SK-N-SH (cell line): ENCODE data around the gene FGF23. TPM values are rescaled to one million over a fixed set of nuclear protein-coding genes. Genes with fewer than 3 reads are reported as not detected.

ENCODE experiments used
- CTCF ChIA-PET: fragments of 300-600, 350-600 bp; formaldehyde crosslinking; extraction: SDS; loops from one replicate; lab custom pipeline; 2021; lab: Yijun Ruan, JAX
- POLR2A ChIA-PET: fragments of 350-600 bp; sonication (Branson Sonifier 250); formaldehyde crosslinking; extraction: SDS; loops from one replicate; lab custom pipeline; 2020; ENCODE audit warnings: antibody characterized with exemption, inconsistent platforms; lab: Yijun Ruan, JAX
- DNase-seq: peaks from one replicate; pipeline ENCODE4 v3.0.0; 2012
- H2AFZ ChIP-seq: fragments of 200-600 bp; sonication (generic); 2 replicates; pipeline ENCODE4 v1.8.1; 2016; ENCODE audit warnings: antibody characterized with exemption, mild to moderate bottlenecking, low read depth
- H3F3A ChIP-seq: fragments of 200-600 bp; sonication (generic); replicated peaks from 2 replicates; pipeline ENCODE3; 2016; ENCODE audit warnings: antibody characterized with exemption, mild to moderate bottlenecking; ENCODE audit not compliant: insufficient read depth
- H3K27ac ChIP-seq, 2 experiments: fragments of 200-500 bp in 1 of 2; fragments of 200-600 bp in 1 of 2; sonication (Bioruptor generic) in 1 of 2; sonication (generic), shearing (Covaris generic) in 1 of 2; 2 replicates each; pipeline versions ENCODE4 v1.5.1 to v1.6.1; 2014 to 2016; ENCODE audit warnings: low read depth in 2 of 2, inconsistent platforms in 1 of 2, low read length in 1 of 2, mild to moderate bottlenecking in 1 of 2, mixed read lengths in 1 of 2
- H3K27me3 ChIP-seq: fragments of 200-600 bp; sonication (generic), shearing (Covaris generic); 2 replicates; pipeline ENCODE4 v1.6.1; 2016; ENCODE audit warnings: mixed run types; ENCODE audit not compliant: insufficient read depth
- H3K36me3 ChIP-seq, 2 experiments: fragments of 200-500 bp in 1 of 2; fragments of 200-600 bp in 1 of 2; sonication (Bioruptor generic) in 1 of 2; sonication (generic) in 1 of 2; replicated peaks in 1 of 2; 2 replicates each; pipeline versions ENCODE3 to v1.5.1; 2014 to 2016; ENCODE audit warnings: low read length in 1 of 2, mild to moderate bottlenecking in 1 of 2; ENCODE audit not compliant: insufficient read depth in 2 of 2, control insufficient read depth in 1 of 2
- H3K4me1 ChIP-seq, 2 experiments: fragments of 200-500 bp in 1 of 2; fragments of 200-600 bp in 1 of 2; sonication (Bioruptor generic) in 1 of 2; sonication (generic), shearing (Covaris generic) in 1 of 2; 2 replicates each; pipeline versions ENCODE4 v1.5.1 to v1.6.1; 2014 to 2016; ENCODE audit warnings: low read depth in 1 of 2, low read length in 1 of 2, mixed run types in 1 of 2; ENCODE audit not compliant: insufficient read depth in 2 of 2, control insufficient read depth in 1 of 2
- H3K4me2 ChIP-seq: fragments of 200-600 bp; sonication (generic), shearing (Covaris generic); 2 replicates; pipeline ENCODE4 v1.6.1; 2017; ENCODE audit warnings: mixed run types
- H3K4me3 ChIP-seq, 2 experiments: fragments of 200-500 bp in 1 of 2; fragments of 200-600 bp in 1 of 2; sonication (Bioruptor generic) in 1 of 2; sonication (generic), shearing (Covaris generic) in 1 of 2; 2 replicates each; pipeline versions ENCODE4 v1.5.1 to v1.8.1; 2014 to 2016; ENCODE audit warnings: low read depth in 2 of 2, inconsistent platforms in 1 of 2, low read length in 1 of 2, mild to moderate bottlenecking in 1 of 2, mixed read lengths in 1 of 2, moderate library complexity in 1 of 2
- H3K79me2 ChIP-seq: fragments of 200-600 bp; sonication (generic); 2 replicates; pipeline ENCODE4 v1.8.1; 2017; ENCODE audit warnings: mild to moderate bottlenecking; ENCODE audit not compliant: insufficient read depth
- H3K9ac ChIP-seq: fragments of 200-600 bp; sonication (generic); 2 replicates; pipeline ENCODE4 v1.6.1; 2017; ENCODE audit warnings: mixed run types
- H3K9me2 ChIP-seq: fragments of 200-600 bp; sonication (generic); 2 replicates; pipeline ENCODE4 v1.6.1; 2017; ENCODE audit warnings: mixed run types
- H3K9me3 ChIP-seq: fragments of 200-600 bp; sonication (generic); 2 replicates; pipeline ENCODE4 v1.6.1; 2017; ENCODE audit warnings: mixed run types, mild to moderate bottlenecking, moderate library complexity
- H4K20me1 ChIP-seq: fragments of 200-600 bp; sonication (generic); 2 replicates; pipeline ENCODE4 v1.6.1; 2017; ENCODE audit warnings: mild to moderate bottlenecking, mixed run types; ENCODE audit not compliant: insufficient read depth
- CTCF ChIP-seq: fragments of 200-600 bp; sonication (generic); IDR thresholded peaks from 2 replicates; pipeline ENCODE4 v1.6.1; 2017; ENCODE audit warnings: antibody characterized with exemption, mild to moderate bottlenecking, moderate library complexity
- ELF1 ChIP-seq: IDR thresholded peaks from 2 replicates; pipeline ENCODE4 v1.4.0; 2012
- FOSL2 ChIP-seq: IDR thresholded peaks from 2 replicates; pipeline ENCODE4 v1.4.0; 2012; ENCODE audit warnings: low read depth, mild to moderate bottlenecking, moderate library complexity, borderline replicate concordance
- GABPA ChIP-seq: IDR thresholded peaks from 2 replicates; pipeline ENCODE4 v1.4.0; 2012; ENCODE audit warnings: low read depth, mild to moderate bottlenecking
- GATA2 ChIP-seq: sonication (generic); formaldehyde crosslinking; IDR thresholded peaks from 2 replicates; pipeline ENCODE4 v1.5.0; 2020; ENCODE audit warnings: mild to moderate bottlenecking, missing genetic modification reagents
- JUND ChIP-seq: IDR thresholded peaks from 2 replicates; pipeline ENCODE4 v1.4.0; 2012
- NFIC ChIP-seq: IDR thresholded peaks from 2 replicates; pipeline ENCODE4 v1.4.0; 2012; ENCODE audit warnings: borderline replicate concordance
- NRF1 ChIP-seq: IDR thresholded peaks from 2 replicates; pipeline ENCODE4 v1.6.1; 2012; ENCODE audit warnings: low read depth, mild to moderate bottlenecking, low read length
- PBX3 ChIP-seq: IDR thresholded peaks from 2 replicates; pipeline ENCODE4; 2012
- RXRA ChIP-seq: IDR thresholded peaks from 2 replicates; pipeline ENCODE4 v1.4.0; 2012; ENCODE audit warnings: low read depth, mild to moderate bottlenecking, borderline replicate concordance
- SIN3A ChIP-seq: IDR thresholded peaks from 2 replicates; pipeline ENCODE4 v1.6.1; 2012; ENCODE audit warnings: low read depth, mild to moderate bottlenecking, low read length, moderate library complexity, borderline replicate concordance
- SMC3 ChIP-seq: IDR thresholded peaks from 2 replicates; pipeline ENCODE4 v1.6.1; 2012; ENCODE audit warnings: low read depth, low read length, improper control_type of control experiment
- TEAD4 ChIP-seq: IDR thresholded peaks from 2 replicates; pipeline ENCODE4 v1.4.0; 2012; ENCODE audit warnings: mild to moderate bottlenecking, borderline replicate concordance; ENCODE audit not compliant: insufficient read depth
- USF2 ChIP-seq: fragments of 150-350 bp; IDR thresholded peaks from 2 replicates; pipeline ENCODE4 v1.6.1; 2017; ENCODE audit warnings: antibody characterized with exemption, low read length, low read depth, borderline replicate concordance
- YY1 ChIP-seq: IDR thresholded peaks from 2 replicates; pipeline ENCODE4 v1.4.0; 2012; ENCODE audit warnings: low read depth, mild to moderate bottlenecking
- ZBTB33 ChIP-seq: IDR thresholded peaks from 2 replicates; pipeline ENCODE4 v1.4.0; 2012; ENCODE audit warnings: low read depth, borderline replicate concordance
- WGBS: methylation state at CpG from one replicate; pipeline ENCODE4 v1.1.6; 2017; ENCODE audit warnings: low lambda C conversion rate; 5-methylcytosine and 5-hydroxymethylcytosine counted together
- polyA plus RNA-seq, 3 experiments: library from polyadenylated mRNA; depleted of rRNA; stranded (reverse); fragments of >200 nt; gene quantifications; 2 replicates each; pipeline ENCODE4 v1.2.3, GENCODE V29; 2012

Gene FGF23
- polyA plus RNA-seq, 1 of the 3 experiments (the other 2 are of a cell fraction): not detected

GRCh38 chr12:4331221-4331620, 48.3 kb downstream of the FGF23 start:
- Histone ChIP-seq H2AFZ (no peak overlapping the region), H3K9me3 (no peaks in the 10 kb centered on the region), H3K79me2 (peaks cover 61% of the 10 kb centered on the region), H3K4me1 (no peaks in the 10 kb centered on the region), H3K36me3 (peaks cover 34 to 43% of the 10 kb centered on the region in 2 experiments), H3K4me3 (no peak overlapping the region), H3K9ac (no peak overlapping the region), H3K27me3 (no peaks in the 10 kb centered on the region), H3K27ac (no peak overlapping the region), H3K9me2 (no peaks in the 10 kb centered on the region), H3K4me2 (no peak overlapping the region), H4K20me1 (peaks cover 46% of the 10 kb centered on the region), H3F3A (no peaks in the 10 kb centered on the region)
- CTCF ChIA-PET: interaction anchor here (1.2 kb wide), 1 partner anchor 54 kb away, joined by 4 read pairs; no protein-coding TSS in a partner anchor
- no peak for DNase-seq
- 37% methylated on average over 1 of the region's 1 CpG for WGBS
- POLR2A ChIA-PET: no interaction called here
- TF ChIP-seq NRF1 (no peak), ZBTB33 (no peak), YY1 (no peak), SIN3A (no peak), FOSL2 (no peak), SMC3 (no peak), TEAD4 (no peak), PBX3 (no peak), JUND (no peak), GATA2 (CRISPR knock-in tag) (no peak), NFIC (no peak), ELF1 (no peak), USF2 (no peak), GABPA (no peak), RXRA (no peak), CTCF (no peak)
